SK-N-MC (cell line): ENCODE data around the gene YTHDF1.
"Not testable (repeated sequence)": the region's sequence is repeated elsewhere in the genome, so short reads cannot be mapped to it uniquely, and the experiment has no call there.

Experiments
- EZH2 ChIP-seq: fragments of 200-600 bp; sonication (generic); IDR thresholded peaks from one replicate; pipeline ENCODE4 v1.6.1; 2017; ENCODE audit warnings: antibody characterized with exemption
- POLR2AphosphoS5 ChIP-seq: IDR thresholded peaks from 2 replicates; pipeline ENCODE4 v1.6.1; 2012; ENCODE audit warnings: mild to moderate bottlenecking, low read depth, low read length, borderline replicate concordance

- not testable (repeated sequence) for TF ChIP-seq EZH2, POLR2AphosphoS5
Measured at GRCh38 chr20:63221400-63222053, 5.6 kb upstream of the YTHDF1 start.
